ENCODE results near the gene HMCN1.

DNA sequence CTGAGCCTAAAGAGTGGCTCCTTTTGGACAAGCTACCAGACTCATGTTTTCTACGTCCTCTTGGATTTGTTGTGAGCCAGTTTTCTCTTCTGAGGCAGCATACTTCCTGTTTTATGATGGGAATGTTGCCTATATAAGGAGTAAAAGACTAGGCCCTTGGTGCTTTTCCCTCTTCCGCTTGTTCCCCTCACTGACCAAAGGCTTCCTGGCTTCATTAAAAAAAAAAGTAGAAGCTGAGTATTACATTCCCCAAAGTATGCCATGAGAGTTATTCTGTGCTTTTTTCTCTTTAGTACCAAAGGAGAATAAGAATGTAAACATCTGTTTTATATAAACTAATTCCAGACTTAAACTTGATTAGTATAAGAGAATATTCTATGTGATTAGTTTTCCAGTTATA is 6.5 kb upstream of the HMCN1 start:
- TF ChIP-seq ZNF274 (IDR thresholded peaks at IDR 0.05; ENCODE audit: low read depth, low read length) (no peak), SUZ12 (IDR thresholded peaks at IDR 0.05; ENCODE audit: extremely low read depth, insufficient read depth, insufficient read length) (no peak), YY1 (IDR thresholded peaks at IDR 0.05; ENCODE audit: insufficient read depth, insufficient read length) (no peak)

All from NT2/D1 (cell line).